ENCODE data around the gene ARMC6.
"Not testable (repeated sequence)": the region's sequence is repeated elsewhere in the genome, so short reads cannot be mapped to it uniquely, and the experiment has no call there.

ARMC6 gene

DNA sequence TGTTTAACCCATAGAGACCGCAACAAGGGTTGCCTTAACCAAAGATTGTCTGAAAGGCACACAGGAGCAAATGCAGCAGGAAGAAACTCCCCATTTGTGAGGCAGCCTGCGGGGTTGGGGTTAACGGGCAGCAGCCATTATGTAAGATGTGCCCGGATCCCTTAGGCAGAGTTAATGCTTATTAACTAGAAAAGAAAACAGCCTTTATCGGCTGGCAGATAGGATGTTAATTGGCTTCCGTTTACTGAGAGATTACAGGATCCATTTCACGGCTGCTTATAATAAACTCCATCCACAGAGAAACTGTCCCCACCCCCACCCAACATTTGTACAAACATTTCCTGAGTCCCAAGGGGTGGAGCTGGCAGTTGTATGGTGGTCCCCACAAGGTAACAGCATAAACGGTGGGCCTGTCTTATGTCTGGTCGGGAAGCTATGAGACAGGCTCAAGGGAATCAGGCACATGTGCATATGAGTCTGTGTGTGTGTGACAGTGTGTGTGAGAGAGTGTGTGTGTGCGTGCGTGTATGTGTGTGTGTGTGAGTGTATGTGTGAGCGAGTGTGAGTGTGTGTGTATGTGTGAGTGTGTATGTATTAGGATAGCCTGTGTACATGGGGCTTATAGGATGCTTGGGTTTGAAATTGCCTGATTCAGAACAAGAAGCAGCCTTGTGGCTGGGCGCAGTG is 40.9 kb downstream of the ARMC6 start:
- DNase-seq (ENCODE audit: low read depth in 2 of 2, low spot score in 1 of 2): no peak

DNA sequence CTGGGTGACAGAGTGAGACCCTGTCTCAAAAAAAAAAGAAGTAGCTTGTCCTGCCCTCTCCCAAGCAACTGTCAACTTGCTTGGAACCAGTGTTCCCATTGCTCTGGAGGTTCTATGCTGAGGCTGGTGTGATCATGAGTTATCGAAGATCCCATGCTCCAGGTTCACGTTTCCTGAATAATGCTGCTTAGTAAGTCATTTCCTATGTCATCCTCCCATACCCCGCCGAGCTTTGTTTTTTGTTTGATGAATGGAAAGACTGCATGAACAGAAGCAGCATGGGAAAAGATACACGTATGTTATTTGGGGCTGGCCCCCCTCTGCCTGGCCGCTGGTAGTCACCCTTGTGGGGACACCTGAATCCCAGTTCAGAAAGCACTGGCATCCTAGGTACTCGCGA is 41.7 kb downstream of the ARMC6 start:
- no peak for DNase-seq (ENCODE audit: low read depth in 2 of 2, low spot score in 1 of 2)

- DNase-seq (ENCODE audit: low read depth in 2 of 2, low spot score in 1 of 2): no peak
Observed at GRCh38 chr19:19076476-19076875, 43.1 kb downstream of the ARMC6 start.

DNA sequence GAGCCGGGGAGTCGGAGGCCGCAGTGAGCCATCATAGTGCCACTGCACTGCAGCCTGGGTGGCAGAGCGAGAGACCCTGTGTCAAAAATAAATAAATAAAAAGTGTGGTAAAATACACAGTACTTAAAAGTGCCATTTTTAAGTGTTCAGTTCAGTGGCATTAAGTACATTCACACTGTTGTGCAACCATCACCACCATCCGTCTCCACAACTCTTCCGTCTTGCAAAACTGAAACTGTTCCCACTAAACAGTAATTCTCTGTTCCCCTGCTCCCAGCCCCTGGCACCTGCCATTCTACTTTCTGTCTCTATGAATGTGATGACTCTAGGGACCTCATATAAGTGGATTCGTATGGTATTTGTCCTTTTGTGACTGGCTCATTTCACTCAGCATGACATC is 43.7 kb downstream of the ARMC6 start:
- no peak for DNase-seq (ENCODE audit: low read depth in 2 of 2, low spot score in 1 of 2)

DNA sequence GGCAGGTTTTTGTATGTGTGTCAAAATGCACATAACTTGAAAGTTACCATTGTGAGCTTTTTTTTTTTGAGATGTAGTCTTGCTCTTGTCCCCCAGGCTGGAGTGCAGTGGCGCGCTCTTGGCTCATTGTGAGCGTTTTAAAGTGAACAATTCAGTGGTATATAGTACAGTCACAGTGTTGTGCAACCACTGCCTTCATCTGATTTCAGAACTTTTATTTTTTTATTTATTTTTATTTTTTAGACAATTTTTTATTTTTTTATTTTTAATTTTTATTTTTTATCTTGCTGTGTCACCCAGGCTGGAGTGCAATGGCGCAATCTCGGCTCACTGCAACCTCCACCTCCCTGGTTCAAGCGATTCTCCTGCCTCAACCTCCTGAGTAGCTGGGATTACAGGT is 45.4 kb downstream of the ARMC6 start:
- no peak for DNase-seq (ENCODE audit: low read depth in 2 of 2, low spot score in 1 of 2)

GRCh38 chr19:19079571-19079970 is 46.2 kb downstream of the ARMC6 start:
- DNase-seq (ENCODE audit: low read depth in 2 of 2, low spot score in 1 of 2): no peak

DNA sequence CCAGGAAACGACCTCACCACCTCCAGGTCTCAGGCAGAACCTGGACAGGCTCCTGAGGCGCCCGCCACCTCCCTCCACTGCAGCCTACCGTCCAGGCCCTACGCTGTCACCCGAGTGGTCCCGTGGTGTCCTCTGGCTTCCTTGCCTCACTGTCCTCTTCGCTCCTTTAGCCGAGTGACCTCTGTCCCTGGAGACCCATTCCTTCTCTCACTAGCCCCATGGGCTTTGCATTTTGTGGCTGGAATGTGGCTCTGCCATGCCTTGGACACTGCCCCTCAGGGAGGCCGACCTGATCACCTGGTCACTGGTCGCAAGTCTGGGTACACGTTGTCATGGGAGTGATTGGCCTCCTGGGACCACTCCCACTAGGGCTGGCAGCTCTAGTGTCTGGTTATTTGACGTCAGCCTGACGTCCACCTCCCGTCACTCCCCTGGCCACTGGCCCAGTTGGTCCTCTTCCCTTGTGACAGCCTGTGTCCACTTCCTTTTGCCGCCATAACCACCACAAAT is 48.3 kb downstream of the ARMC6 start:
- DNase-seq (ENCODE audit: low read depth in 2 of 2, low spot score in 1 of 2): no peak

GRCh38 chr19:19083413-19084178 is 50.2 kb downstream of the ARMC6 start:
- DNase-seq (ENCODE audit: low read depth in 2 of 2, low spot score in 1 of 2): no peak

DNA sequence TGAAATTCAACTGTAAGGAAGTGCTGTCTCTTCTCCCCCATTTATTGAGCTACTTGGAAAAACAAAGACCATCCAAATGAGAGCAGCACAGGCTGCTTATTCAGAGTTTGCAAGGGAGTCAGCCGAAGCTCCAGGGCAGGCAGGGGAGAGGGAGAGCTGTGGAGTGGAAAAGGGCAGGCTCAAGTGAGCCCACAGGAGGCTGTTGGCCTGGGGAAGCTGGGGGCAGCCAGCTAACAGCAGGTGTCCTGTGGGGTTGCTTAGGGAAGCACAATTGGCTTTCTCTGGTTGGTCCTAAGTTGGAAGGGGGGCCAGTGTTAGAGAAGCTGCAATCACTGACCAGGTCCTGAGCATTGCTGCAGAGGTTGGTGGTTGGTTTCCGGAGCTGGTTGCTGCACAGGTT is 54.3 kb downstream of the ARMC6 start:
- DNase-seq (ENCODE audit: low read depth in 2 of 2, low spot score in 1 of 2): no peak

GRCh38 chr19:19094513-19094912 is 61.1 kb downstream of the ARMC6 start:
- DNase-seq (ENCODE audit: low read depth in 2 of 2, low spot score in 1 of 2): no peak

DNA sequence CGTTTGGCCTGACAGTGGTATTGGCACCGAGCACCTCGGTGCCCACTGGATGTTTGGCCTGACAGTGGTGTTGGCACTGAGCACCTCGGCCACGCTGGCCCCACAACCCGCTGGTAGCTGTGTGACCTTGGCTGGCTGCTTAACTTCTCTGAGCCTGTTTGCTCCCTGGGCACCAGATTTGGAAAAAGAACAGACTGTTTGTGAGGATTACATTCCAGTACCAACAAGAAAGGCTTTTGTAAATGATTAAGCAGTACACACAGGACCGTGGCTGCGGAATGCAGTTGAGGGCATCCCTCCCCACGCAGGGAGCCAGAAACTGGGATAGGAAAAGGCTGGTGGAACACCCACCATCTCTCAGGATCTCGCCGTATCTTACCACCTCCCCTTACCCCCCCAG is 62.3 kb downstream of the ARMC6 start:
- DNase-seq (ENCODE audit: low read depth in 2 of 2, low spot score in 1 of 2): no peak

DNA sequence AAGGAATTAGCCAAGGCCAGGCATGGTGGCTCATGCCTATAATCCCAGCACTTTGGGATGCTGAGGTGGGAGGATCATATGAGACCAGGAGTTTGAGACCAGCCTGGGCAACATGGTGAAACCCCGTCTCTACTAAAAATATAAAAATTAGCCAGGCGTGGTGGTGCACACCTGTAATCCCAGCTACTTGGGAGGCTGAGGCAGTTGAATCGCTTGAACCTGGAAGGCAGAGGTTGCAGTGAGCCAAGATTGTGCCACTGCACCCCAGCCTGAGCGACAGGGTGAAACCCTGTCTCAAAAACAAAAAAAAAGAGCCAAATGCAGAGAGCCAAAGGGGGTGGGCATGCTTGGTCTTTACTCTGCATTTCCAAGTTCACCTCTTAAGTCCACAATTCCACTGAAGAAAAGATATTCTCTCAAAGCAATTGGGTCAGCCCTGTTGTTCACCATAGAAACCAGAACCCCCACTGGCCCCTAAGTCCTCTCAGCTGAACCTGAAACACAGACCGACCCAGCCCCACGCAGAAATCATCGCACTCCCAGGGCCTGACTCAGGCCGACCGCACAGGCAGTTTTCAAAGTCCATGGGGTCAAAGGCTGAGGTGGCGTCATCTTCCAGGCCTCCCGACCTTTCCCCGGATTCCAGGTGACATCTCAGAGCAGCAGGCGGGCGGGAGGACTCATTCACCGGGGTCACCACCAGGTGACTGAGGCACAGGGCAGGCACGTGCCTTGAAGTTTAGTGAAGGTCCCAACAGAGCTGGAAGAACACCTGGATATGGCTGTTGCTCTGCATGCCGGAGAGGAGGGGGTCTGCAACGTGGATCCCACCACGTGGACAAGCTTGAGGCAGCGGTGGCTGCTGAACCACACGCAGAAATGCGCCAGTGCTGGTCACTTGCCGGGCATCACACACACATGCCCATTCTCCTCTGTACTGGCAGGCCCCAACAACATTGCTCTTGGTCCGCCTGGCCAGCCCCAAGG is 63.5 kb downstream of the ARMC6 start:
- DNase-seq (ENCODE audit: low read depth in 2 of 2, low spot score in 1 of 2): no peak

- DNase-seq (ENCODE audit: low read depth in 2 of 2, low spot score in 1 of 2): no peak
Observed at GRCh38 chr19:19098084-19098702, 64.8 kb downstream of the ARMC6 start.

DNA sequence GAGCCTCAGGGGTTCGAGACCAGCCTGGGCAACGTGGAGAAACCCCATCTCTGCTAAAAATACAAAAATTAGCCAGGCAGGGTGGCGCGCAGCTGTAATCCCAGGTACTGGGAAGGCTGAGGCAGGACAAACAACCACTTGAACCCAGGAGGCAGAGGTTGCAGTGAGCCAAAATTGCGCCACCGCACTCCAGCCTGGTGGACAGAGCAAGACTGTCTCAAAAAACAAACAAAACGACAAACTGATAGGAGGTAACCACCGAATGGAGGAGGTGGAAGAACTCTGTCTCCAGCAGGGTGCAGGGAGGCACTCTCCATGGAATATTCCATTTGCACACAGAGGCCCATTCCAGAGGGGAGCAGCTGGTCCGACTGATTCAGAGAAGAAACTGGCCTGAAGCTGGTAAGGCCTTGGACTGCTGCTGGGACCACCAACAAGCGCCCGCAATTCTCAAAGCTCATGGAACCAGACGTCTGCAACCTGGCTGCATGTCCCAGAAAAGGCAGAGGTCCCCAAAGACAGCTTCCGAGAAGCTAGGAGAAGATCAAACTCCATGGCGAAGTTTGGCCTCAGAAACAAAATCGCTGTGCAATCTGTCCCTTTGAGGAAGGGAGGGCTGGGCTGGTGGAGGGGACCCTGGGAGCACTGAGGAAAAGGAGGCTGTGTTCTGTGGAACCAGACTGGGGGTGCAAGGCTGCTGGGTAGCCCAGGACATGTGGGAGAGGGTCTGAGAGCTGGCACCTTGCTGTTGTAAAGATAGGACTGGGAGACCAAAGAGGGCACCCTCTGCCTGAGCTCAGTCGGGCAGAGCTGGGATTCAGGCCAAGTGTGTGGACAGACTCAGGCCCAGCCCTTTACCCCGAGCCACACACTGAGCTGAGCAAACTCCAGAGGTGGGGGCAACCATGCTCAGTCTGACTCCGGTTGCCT is 65.6 kb downstream of the ARMC6 start:
- DNase-seq (ENCODE audit: low read depth in 2 of 2, low spot score in 1 of 2): no peak

DNA sequence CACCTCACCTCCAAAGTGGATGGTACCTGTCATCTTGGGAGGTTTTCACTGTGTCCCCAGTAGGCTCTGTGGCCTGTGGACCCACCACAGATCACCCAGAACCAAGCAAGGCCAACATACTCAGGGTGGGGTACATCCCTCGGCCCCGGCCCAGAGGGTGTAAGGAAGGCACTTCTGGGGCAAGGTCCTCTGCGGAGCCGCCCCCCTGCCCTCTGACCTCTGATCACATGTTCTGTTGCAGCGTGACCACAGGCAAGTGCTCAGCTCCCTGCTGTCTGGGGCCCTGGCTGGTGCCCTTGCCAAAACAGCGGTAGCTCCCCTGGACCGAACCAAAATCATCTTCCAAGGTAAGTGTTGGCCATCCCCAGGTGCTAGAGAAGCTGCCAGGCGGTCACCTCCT is 68.1 kb downstream of the ARMC6 start:
- no peak for DNase-seq (ENCODE audit: low read depth in 2 of 2, low spot score in 1 of 2)

DNA sequence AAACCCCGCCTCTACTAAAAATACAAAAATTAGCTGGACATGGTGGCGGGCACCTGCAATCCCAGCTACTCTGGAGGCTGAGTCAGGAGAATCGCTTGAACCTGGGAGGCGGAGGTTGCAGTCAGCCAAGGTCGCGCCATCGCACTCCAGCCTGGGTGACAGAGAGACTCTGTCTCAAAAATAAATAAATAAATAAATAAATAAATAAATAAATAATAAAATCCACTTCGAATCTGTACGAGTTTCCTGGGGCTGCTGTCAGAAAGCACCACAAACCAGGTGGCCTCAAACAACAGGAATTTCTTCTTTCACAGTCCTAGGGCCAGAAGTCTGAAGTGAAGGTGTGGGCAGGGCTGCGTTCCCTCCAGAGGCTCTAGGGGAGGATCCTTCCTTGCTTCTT is 69.2 kb downstream of the ARMC6 start:
- DNase-seq (ENCODE audit: low read depth in 2 of 2, low spot score in 1 of 2): not testable (repeated sequence)

DNA sequence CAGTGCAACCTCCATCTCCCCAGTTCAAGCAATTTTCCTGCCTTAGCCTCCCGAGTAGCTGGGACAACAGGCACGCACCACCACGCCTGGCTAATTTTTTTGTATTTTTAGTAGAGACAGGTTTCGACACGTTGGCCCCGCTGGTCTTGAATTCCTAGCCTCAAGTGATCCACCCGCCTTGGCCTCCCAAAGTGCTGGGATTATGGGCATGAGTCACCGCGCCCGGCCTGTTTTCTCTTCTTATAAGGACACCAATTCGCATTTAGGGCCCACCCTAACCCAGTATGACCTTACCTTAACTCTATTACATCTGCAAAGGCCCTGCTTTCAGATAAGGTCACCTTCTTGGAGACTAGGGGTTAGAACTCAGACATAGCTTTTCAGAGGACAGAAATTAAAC is 69.8 kb downstream of the ARMC6 start:
- no peak for DNase-seq (ENCODE audit: low read depth in 2 of 2, low spot score in 1 of 2)

- DNase-seq (ENCODE audit: low read depth in 2 of 2, low spot score in 1 of 2): no peak
Observed at GRCh38 chr19:19105365-19106055, 72.1 kb downstream of the ARMC6 start.

- no peak for DNase-seq (ENCODE audit: low read depth in 2 of 2, low spot score in 1 of 2)
Observed at GRCh38 chr19:19106056-19106551, 72.7 kb downstream of the ARMC6 start.
